IMR-90 (cell line): ENCODE results near the gene ELF2. TPM values are rescaled to one million over a fixed set of nuclear protein-coding genes. Genes with fewer than 3 reads are reported as not detected.

ENCODE experiments used
- ATAC-seq: fragments of 200-7000 bp; cut with Tn5 transposase; 2 replicates; pipeline ENCODE4 v1.9.1; 2020; ENCODE audit warnings: low read depth, mild to moderate bottlenecking, moderate library complexity
- BruUV-seq: library from RNA; stranded (reverse); fragments of 400-500 nt; replicated peaks from 2 replicates; lab custom pipeline; 2021; lab: Mats Ljungman, UMichigan
- CTCF ChIA-PET: fragments of 300-600 bp; formaldehyde crosslinking; extraction: SDS; loops from one replicate; lab custom pipeline; 2021; ENCODE audit warnings: antibody characterized with exemption; lab: Yijun Ruan, JAX
- POLR2A ChIA-PET: fragments of 300-600 bp; sonication (Branson Sonifier 250); formaldehyde crosslinking; loops from one replicate; lab custom pipeline; 2022; ENCODE audit warnings: antibody characterized with exemption; ENCODE audit not compliant: unreplicated experiment; lab: Charles Lee
- DNase-seq: peaks from one replicate; pipeline ENCODE4 v3.0.0; 2013
- H2AFZ ChIP-seq: replicated peaks from 2 replicates; pipeline ENCODE3; 2013; ENCODE audit warnings: low read length, mild to moderate bottlenecking; ENCODE audit not compliant: poor library complexity
- H2AK5ac ChIP-seq: 2 replicates; pipeline ENCODE4 v1.6.1; 2013; ENCODE audit warnings: low read depth, low read length, inconsistent platforms
- H2AK9ac ChIP-seq: replicated peaks from 2 replicates; pipeline ENCODE3; 2013; ENCODE audit warnings: mild to moderate bottlenecking, low read depth, low read length, moderate library complexity; ENCODE audit not compliant: poor library complexity
- H2BK120ac ChIP-seq: 2 replicates; pipeline ENCODE4 v1.6.1; 2013; ENCODE audit warnings: low read depth, low read length, inconsistent platforms
- H2BK15ac ChIP-seq: 3 replicates; pipeline ENCODE4 v1.6.1; 2013; ENCODE audit warnings: low read depth, low read length, inconsistent platforms
- H2BK20ac ChIP-seq: 2 replicates; pipeline ENCODE4 v1.6.1; 2013; ENCODE audit warnings: low read depth, mild to moderate bottlenecking, inconsistent platforms, low read length, moderate library complexity
- H2BK5ac ChIP-seq: 2 replicates; pipeline ENCODE4 v1.6.1; 2013; ENCODE audit warnings: mild to moderate bottlenecking, low read depth, low read length, inconsistent platforms; ENCODE audit not compliant: poor library complexity, severe bottlenecking
- H3K14ac ChIP-seq: replicated peaks from 2 replicates; pipeline ENCODE4 v1.6.1; 2013; ENCODE audit warnings: low read depth, low read length, inconsistent platforms
- H3K18ac ChIP-seq: 2 replicates; pipeline ENCODE4 v1.6.1; 2013; ENCODE audit warnings: low read depth, low read length, control low read depth
- H3K23ac ChIP-seq: 2 replicates; pipeline ENCODE4 v1.6.1; 2013; ENCODE audit warnings: low read depth, low read length, inconsistent platforms
- H3K27ac ChIP-seq: 2 replicates; pipeline ENCODE4 v1.5.1; 2013; ENCODE audit warnings: mild to moderate bottlenecking, control low read depth, low read length; ENCODE audit not compliant: insufficient read depth
- H3K27me3 ChIP-seq: 2 replicates; pipeline ENCODE4 v1.6.1; 2013; ENCODE audit warnings: low read length; ENCODE audit not compliant: control insufficient read depth, insufficient read depth
- H3K36me3 ChIP-seq: 2 replicates; pipeline ENCODE4 v1.6.1; 2013; ENCODE audit warnings: low read length, mixed read lengths; ENCODE audit not compliant: control insufficient read depth, insufficient read depth
- H3K4ac ChIP-seq: 2 replicates; pipeline ENCODE4 v1.6.1; 2013; ENCODE audit warnings: low read depth, low read length, inconsistent platforms
- H3K4me1 ChIP-seq: 2 replicates; pipeline ENCODE4 v1.6.1; 2013; ENCODE audit warnings: low read length, mixed read lengths; ENCODE audit not compliant: control insufficient read depth, insufficient read depth
- H3K4me2 ChIP-seq: 2 replicates; pipeline ENCODE4 v1.6.1; 2013; ENCODE audit warnings: low read depth, mild to moderate bottlenecking, control low read depth, low read length, moderate library complexity
- H3K4me3 ChIP-seq: 2 replicates; pipeline ENCODE4 v1.5.1; 2013; ENCODE audit warnings: low read depth, mild to moderate bottlenecking, control low read depth, low read length, moderate library complexity; ENCODE audit not compliant: insufficient read depth
- H3K56ac ChIP-seq: 2 replicates; pipeline ENCODE4 v1.6.1; 2013; ENCODE audit warnings: low read length, inconsistent platforms; ENCODE audit not compliant: insufficient read depth; ENCODE audit errors: extremely low read depth
- H3K79me1 ChIP-seq, 2 experiments: 2 replicates each; pipeline ENCODE4 v1.6.1; 2013; ENCODE audit warnings: low read length in 2 of 2, inconsistent platforms in 1 of 2, low read depth in 1 of 2
- H3K9ac ChIP-seq: 2 replicates; pipeline ENCODE4 v1.6.1; 2013; ENCODE audit warnings: low read depth, low read length, control low read depth
- H3K9me1 ChIP-seq: 2 replicates; pipeline ENCODE4 v1.6.1; 2013; ENCODE audit warnings: low read length, inconsistent platforms; ENCODE audit not compliant: insufficient read depth
- H3K9me3 ChIP-seq: 2 replicates; pipeline ENCODE4 v1.6.1; 2013; ENCODE audit warnings: low read length; ENCODE audit not compliant: control insufficient read depth, insufficient read depth
- H4K20me1 ChIP-seq: 2 replicates; pipeline ENCODE4 v1.6.1; 2013; ENCODE audit warnings: low read length, inconsistent platforms; ENCODE audit not compliant: insufficient read depth
- H4K5ac ChIP-seq: 2 replicates; pipeline ENCODE4 v1.6.1; 2013; ENCODE audit warnings: mild to moderate bottlenecking, low read depth, low read length, control low read depth
- H4K8ac ChIP-seq, 2 experiments: 2 replicates each; pipeline ENCODE4 v1.6.1; 2013; ENCODE audit warnings: low read depth in 2 of 2, low read length in 2 of 2, control low read depth in 1 of 2, inconsistent platforms in 1 of 2
- H4K91ac ChIP-seq: 2 replicates; pipeline ENCODE4 v1.6.1; 2013; ENCODE audit warnings: low read depth, low read length, inconsistent platforms; ENCODE audit not compliant: insufficient read depth
- CEBPB ChIP-seq: IDR thresholded peaks from 2 replicates; pipeline ENCODE4 v1.6.1; 2012; ENCODE audit warnings: low read depth, low read length, improper control_type of control experiment
- CHD1 ChIP-seq: IDR thresholded peaks from 2 replicates; pipeline ENCODE4 v1.6.1; 2012; ENCODE audit warnings: low read depth, low read length, improper control_type of control experiment
- MXI1 ChIP-seq: IDR thresholded peaks from 2 replicates; pipeline ENCODE4 v1.6.1; 2012; ENCODE audit warnings: low read depth, mild to moderate bottlenecking, low read length, moderate library complexity, borderline replicate concordance
- NFE2L2 ChIP-seq: fragments of 150-350 bp; IDR thresholded peaks from 2 replicates; pipeline ENCODE4 v1.6.1; 2016; ENCODE audit warnings: low read depth, mild to moderate bottlenecking, low read length
- POLR2A ChIP-seq: IDR thresholded peaks from 2 replicates; pipeline ENCODE4 v1.6.1; 2012; ENCODE audit warnings: mild to moderate bottlenecking, low read depth, low read length
- RAD21 ChIP-seq: IDR thresholded peaks from 2 replicates; pipeline ENCODE4 v1.6.1; 2012; ENCODE audit warnings: low read length, improper control_type of control experiment
- RCOR1 ChIP-seq: IDR thresholded peaks from 2 replicates; pipeline ENCODE4 v1.6.1; 2012; ENCODE audit warnings: mild to moderate bottlenecking, low read length, improper control_type of control experiment; ENCODE audit not compliant: insufficient replicate concordance
- RFX5 ChIP-seq: IDR thresholded peaks from 2 replicates; pipeline ENCODE4 v1.8.0; 2012; ENCODE audit warnings: low read depth, mild to moderate bottlenecking, low read length, moderate library complexity
- SMC3 ChIP-seq: fragments of 150-350 bp; IDR thresholded peaks from 2 replicates; pipeline ENCODE4 v1.6.1; 2016; ENCODE audit warnings: low read depth, mild to moderate bottlenecking, antibody characterized with exemption, low read length, moderate library complexity
- WGBS, 2 experiments: methylation state at CpG; one replicate each; pipeline versions ENCODE4 v1.1.5 to v1.1.7; 2013; ENCODE audit warnings: missing lambda C conversion rate in 2 of 2; ENCODE audit not compliant: insufficient read length in 1 of 2; ENCODE audit errors: extremely low coverage in 2 of 2; 5-methylcytosine and 5-hydroxymethylcytosine counted together
- dilution Hi-C: fragments of 300-500 bp; cut with HindIII; formaldehyde crosslinking; loops from one replicate; pipeline ENCODE4 v1.14.3; 2018; ENCODE audit warnings: low sequenced_read_pairs; ENCODE audit not compliant: unreplicated experiment
- in situ Hi-C: fragments of 300-500 bp; cut with MboI; formaldehyde crosslinking; loops from 3 replicates; pipeline ENCODE4 v1.14.3; 2019; ENCODE audit warnings: low sequenced_read_pairs, inconsistent platforms, mixed read lengths
- intact Hi-C: fragments of 100-400 bp; cut with micrococcal nuclease; formaldehyde crosslinking; loops from 2 replicates; pipeline ENCODE4 v1.10.0; 2022
- polyA plus RNA-seq, 3 experiments: library from polyadenylated mRNA; depleted of rRNA; stranded (reverse); fragments of >200 nt; gene quantifications; 2 replicates each; pipeline ENCODE4 v1.2.3, GENCODE V29; 2012; ENCODE audit warnings: low replicate concordance in 1 of 3
- total RNA-seq: library from RNA; depleted of rRNA; stranded (reverse); fragments of >200 nt; gene quantifications from 2 replicates; pipeline ENCODE4 v1.2.3, GENCODE V29; 2012

Gene ELF2
- total and polyA plus RNA-seq, 2 of the 4 experiments (the other 2 are of a cell fraction), result 14.5 to 42.3 TPM

DNA sequence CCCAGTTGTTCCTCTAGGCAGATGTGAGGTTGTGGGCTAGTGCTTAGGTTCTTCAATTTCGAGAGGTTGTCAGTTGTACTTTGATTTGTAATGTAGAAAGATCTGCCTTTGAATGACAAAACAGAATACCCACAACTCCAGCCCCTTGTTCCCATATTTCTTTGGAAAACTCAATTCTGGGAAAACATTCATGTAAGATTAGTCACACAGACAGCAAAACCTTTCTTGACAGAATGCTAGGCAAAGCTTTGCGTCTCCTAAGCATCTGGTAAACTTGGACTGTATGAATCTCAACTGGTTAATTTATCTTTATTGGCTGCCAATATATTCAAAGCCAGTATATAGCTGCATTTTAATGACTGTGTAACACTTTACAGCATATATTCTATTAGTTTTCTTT is 126.6 kb downstream of the ELF2 start:
- no peak overlapping the region for H3K4me3 ChIP-seq
- H3K56ac ChIP-seq, result no peak overlapping the region; the same call in 1 of the 2 replicates
- no peaks in the 10 kb centered on the region for H3K27me3 ChIP-seq
- H2BK15ac ChIP-seq, result no peak overlapping the region
- H3K4me2 ChIP-seq, result no peak overlapping the region
- no peak overlapping the region for H3K4ac ChIP-seq
- ChIA-PET CTCF (interaction anchor here (1.2 kb wide), 1 partner anchor 20 kb away, joined by 3 read pairs; no protein-coding TSS in a partner anchor), POLR2A (no interaction called here)
- no peak overlapping the region for H2AFZ ChIP-seq
- no peak overlapping the region for H2AK5ac ChIP-seq
- H3K23ac ChIP-seq, result no peak overlapping the region
- no peak overlapping the region for H4K5ac ChIP-seq
- H3K4me1 ChIP-seq, result peaks cover 6% of the 10 kb centered on the region
- no peak overlapping the region for H2BK20ac ChIP-seq
- H4K91ac ChIP-seq, result no peak overlapping the region
- no peak overlapping the region for H3K9ac ChIP-seq
- intact Hi-C loops, result no loop called here
- H2BK120ac ChIP-seq, result no peak overlapping the region
- peaks cover 7% of the 10 kb centered on the region for H3K36me3 ChIP-seq
- ATAC-seq (peak; percentile 45; the same call in 1 of the 2 replicates), DNase-seq (peak; percentile 57)
- peaks cover 23% of the 10 kb centered on the region for H4K20me1 ChIP-seq
- dilution Hi-C loops, result no loop called here
- H3K27ac ChIP-seq, result no peak overlapping the region
- no peaks in the 10 kb centered on the region for H3K9me3 ChIP-seq
- peaks cover 2% of the 10 kb centered on the region; the same call in 1 of the 2 replicates for H3K9me1 ChIP-seq
- peak overlapping the region; percentile 57 for H2BK5ac ChIP-seq
- H3K14ac ChIP-seq, result no peak overlapping the region
- WGBS, 2 experiments, result no CpG with 5 or more reads among the region's 2 CpGs
- TF ChIP-seq MXI1 (no peak), RCOR1 (no peak), CEBPB (no peak), RAD21 (no peak), CHD1 (no peak), POLR2A (no peak), NFE2L2 (no peak), RFX5 (no peak), SMC3 (no peak)
- no peak overlapping the region for H4K8ac ChIP-seq
- peaks cover 22 to 66% of the 10 kb centered on the region in 2 experiments for H3K79me1 ChIP-seq
- no peak overlapping the region for H2AK9ac ChIP-seq
- H3K18ac ChIP-seq, result no peak overlapping the region
- BruUV-seq, result no TSS peak
- in situ Hi-C loops, result no loop called here
